ENCODE data around the gene METTL2B.
"Not testable (repeated sequence)": the region's sequence is repeated elsewhere in the genome, so short reads cannot be mapped to it uniquely, and the experiment has no call there.

The METTL2B gene, protein sequence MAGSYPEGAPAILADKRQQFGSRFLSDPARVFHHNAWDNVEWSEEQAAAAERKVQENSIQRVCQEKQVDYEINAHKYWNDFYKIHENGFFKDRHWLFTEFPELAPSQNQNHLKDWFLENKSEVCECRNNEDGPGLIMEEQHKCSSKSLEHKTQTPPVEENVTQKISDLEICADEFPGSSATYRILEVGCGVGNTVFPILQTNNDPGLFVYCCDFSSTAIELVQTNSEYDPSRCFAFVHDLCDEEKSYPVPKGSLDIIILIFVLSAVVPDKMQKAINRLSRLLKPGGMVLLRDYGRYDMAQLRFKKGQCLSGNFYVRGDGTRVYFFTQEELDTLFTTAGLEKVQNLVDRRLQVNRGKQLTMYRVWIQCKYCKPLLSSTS

DNA sequence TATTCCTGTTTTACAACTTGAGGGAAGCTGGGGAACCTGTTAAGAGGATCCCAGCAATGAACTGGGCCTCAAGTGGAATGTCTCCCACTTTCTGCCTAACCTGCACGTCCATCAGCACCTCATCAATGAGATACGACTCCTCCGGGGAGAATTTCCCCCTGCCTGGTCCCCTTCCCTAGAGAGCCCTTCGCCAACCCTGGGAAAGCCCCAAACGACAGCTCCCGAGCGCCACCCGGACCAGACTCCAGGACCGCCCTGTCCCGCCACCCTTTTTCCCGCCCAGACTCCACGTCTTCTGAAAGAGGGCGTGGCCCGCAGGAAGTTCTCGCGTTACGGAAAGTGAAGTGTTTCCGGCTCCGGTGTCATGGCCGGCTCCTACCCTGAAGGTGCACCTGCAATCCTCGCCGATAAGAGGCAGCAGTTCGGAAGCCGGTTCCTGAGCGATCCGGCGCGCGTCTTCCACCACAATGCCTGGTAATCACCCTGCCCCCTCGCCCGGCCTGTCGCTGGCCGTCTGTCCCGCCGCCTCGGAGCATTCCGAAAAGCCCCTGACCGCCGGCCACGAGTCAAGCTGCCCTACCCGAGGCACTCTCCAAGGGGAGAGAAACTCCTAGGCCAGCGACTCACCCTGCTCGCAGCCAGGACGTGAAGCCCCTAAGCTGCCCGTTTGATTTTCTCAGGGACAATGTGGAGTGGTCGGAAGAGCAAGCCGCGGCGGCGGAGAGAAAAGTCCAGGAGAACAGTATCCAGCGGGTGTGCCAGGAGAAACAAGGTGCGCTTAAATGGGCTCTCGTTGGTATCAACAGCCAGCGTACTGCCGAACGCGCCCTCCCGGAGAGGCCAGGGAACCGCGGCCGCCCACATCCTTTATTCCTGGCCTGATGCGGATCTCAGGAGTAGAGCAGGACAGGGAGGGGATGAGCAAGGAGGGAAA, at the start of gene METTL2B:
METTL2B (plus strand) TSS at position 347 of the 934 bp plus-strand sequence; CDS start at position 365, 18 bp downstream.
- not testable (repeated sequence) for H3K27me3 ChIP-seq (ENCODE audit: insufficient read depth, insufficient read length); H3K9me3 ChIP-seq (ENCODE audit: insufficient read depth, low read length); H3K4me1 ChIP-seq (ENCODE audit: insufficient read depth, insufficient read length)
- Histone ChIP-seq H3K4me3 (ENCODE audit: insufficient read length, low read depth) (peak within 1 kb of the TSS; percentile 55), H3K36me3 (ENCODE audit: insufficient read depth, insufficient read length, low read length) (peaks cover 11% of the 10 kb centered on the region), H3K9ac (ENCODE audit: insufficient read length, low read depth) (peak within 1 kb of the TSS; percentile 77)
- peak; percentile 72 for TF ChIP-seq YY1 (IDR thresholded peaks at IDR 0.05; ENCODE audit: insufficient read depth, insufficient read length)
- peak; percentile 94 for DNase-seq (ENCODE audit: low read depth, low spot score)

DNA sequence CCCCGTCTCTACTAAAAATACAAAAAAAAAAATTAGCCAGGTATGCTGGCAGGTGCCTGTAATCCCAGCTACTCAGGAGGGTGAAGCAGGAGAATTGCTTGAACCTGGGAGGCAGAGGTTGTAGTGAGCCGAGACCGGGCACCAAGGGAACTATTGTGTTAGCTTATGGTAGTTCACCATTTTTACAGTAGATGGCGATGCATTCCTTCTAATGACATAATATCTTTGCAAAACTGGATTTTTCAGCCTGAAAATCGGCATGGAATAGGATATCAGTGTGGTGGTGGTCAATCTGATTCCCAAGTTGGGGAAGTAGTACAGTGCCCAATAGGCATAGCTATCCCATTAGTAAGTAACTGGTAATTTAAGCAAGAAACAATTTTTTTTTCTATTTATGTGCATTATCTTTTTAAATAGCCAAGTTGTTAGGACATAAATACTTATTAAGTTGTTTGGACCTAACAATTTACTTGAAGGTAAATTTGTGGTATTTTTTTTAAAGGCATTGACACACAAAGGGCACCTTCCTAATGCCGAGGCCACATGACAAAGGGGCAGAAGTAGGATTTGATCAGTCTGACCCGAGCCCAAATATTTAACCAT, 49.2 kb upstream of the METTL2B start:
- no peaks in the 10 kb centered on the region for H3K36me3 ChIP-seq (ENCODE audit: insufficient read depth, insufficient read length, low read length)
- no peak for TF ChIP-seq YY1 (IDR thresholded peaks at IDR 0.05; ENCODE audit: insufficient read depth, insufficient read length)
- TF ChIP-seq SUZ12 (IDR thresholded peaks at IDR 0.05; ENCODE audit: extremely low read depth, insufficient read depth, insufficient read length), result no peak
- no peak for TF ChIP-seq ZNF274 (IDR thresholded peaks at IDR 0.05; ENCODE audit: low read depth, low read length)
- H3K27me3 ChIP-seq (ENCODE audit: insufficient read depth, insufficient read length), result peaks cover 5% of the 10 kb centered on the region
- H3K4me1 ChIP-seq (ENCODE audit: insufficient read depth, insufficient read length), result peaks cover 2% of the 10 kb centered on the region
- no peak overlapping the region for H3K4me3 ChIP-seq (ENCODE audit: insufficient read length, low read depth)
- no peak for DNase-seq (ENCODE audit: low read depth, low spot score)
- H3K9ac ChIP-seq (ENCODE audit: insufficient read length, low read depth), result no peak overlapping the region
- no peaks in the 10 kb centered on the region for H3K9me3 ChIP-seq (ENCODE audit: insufficient read depth, low read length)

DNA sequence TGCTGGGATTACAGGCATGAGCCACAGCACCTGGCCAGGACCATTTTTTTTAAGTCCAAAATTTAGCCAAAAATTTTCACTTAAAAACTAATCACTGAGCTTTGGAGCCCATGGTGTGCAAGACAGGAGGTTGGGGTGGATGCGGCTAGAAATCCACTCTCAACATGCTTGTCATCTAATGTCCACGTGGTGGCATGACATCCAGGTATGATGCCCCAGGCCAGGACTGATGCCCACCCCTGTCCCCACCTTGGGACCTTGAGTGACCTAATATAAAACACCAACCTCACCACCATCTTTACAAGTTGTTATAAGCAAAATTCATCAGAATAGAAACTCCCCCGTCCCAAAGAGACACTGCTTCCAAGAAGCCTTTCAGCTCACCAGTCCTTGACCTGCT, 46.3 kb upstream of the METTL2B start:
- no peaks in the 10 kb centered on the region for H3K9me3 ChIP-seq (ENCODE audit: insufficient read depth, low read length)
- no peak for DNase-seq (ENCODE audit: low read depth, low spot score)

DNA sequence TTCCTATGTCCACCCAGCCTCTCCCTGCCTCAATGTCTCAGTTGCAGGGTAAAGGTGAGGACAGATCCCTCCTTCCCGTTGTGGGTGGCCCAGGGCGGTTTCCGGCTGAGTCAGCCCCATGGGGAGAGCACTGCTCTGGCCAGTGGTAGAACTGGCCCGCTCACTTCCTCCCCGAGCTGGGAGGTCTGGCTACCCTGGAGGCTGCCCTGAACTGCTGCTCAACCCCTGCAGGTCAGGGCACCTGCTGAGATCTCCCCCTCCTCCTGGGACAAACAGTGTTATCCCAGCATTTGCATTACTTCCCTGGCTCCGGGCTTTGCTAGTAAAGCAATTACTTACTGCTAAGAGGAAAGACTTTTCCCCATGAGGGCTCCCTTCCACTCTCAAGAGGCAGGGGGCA, 45.3 kb upstream of the METTL2B start:
- Histone ChIP-seq H3K27me3 (ENCODE audit: insufficient read depth, insufficient read length) (peaks cover 5% of the 10 kb centered on the region), H3K4me3 (ENCODE audit: insufficient read length, low read depth) (no peak overlapping the region), H3K36me3 (ENCODE audit: insufficient read depth, insufficient read length, low read length) (no peaks in the 10 kb centered on the region), H3K4me1 (ENCODE audit: insufficient read depth, insufficient read length) (peaks cover 2% of the 10 kb centered on the region), H3K9me3 (ENCODE audit: insufficient read depth, low read length) (no peaks in the 10 kb centered on the region), H3K9ac (ENCODE audit: insufficient read length, low read depth) (no peak overlapping the region)
- no peak for TF ChIP-seq SUZ12 (IDR thresholded peaks at IDR 0.05; ENCODE audit: extremely low read depth, insufficient read depth, insufficient read length)
- no peak for TF ChIP-seq ZNF274 (IDR thresholded peaks at IDR 0.05; ENCODE audit: low read depth, low read length)
- no peak for TF ChIP-seq YY1 (IDR thresholded peaks at IDR 0.05; ENCODE audit: insufficient read depth, insufficient read length)
- no peak for DNase-seq (ENCODE audit: low read depth, low spot score)

More for the DNA sequence above, 46.3 kb upstream of the METTL2B start:
- H3K27me3 ChIP-seq (ENCODE audit: insufficient read depth, insufficient read length), result peaks cover 5% of the 10 kb centered on the region
- H3K4me1 ChIP-seq (ENCODE audit: insufficient read depth, insufficient read length), result peaks cover 2% of the 10 kb centered on the region
- H3K36me3 ChIP-seq (ENCODE audit: insufficient read depth, insufficient read length, low read length), result no peaks in the 10 kb centered on the region
- H3K9ac ChIP-seq (ENCODE audit: insufficient read length, low read depth), result no peak overlapping the region
- TF ChIP-seq YY1 (IDR thresholded peaks at IDR 0.05; ENCODE audit: insufficient read depth, insufficient read length) (no peak), ZNF274 (IDR thresholded peaks at IDR 0.05; ENCODE audit: low read depth, low read length) (no peak), SUZ12 (IDR thresholded peaks at IDR 0.05; ENCODE audit: extremely low read depth, insufficient read depth, insufficient read length) (no peak)
- H3K4me3 ChIP-seq (ENCODE audit: insufficient read length, low read depth), result no peak overlapping the region

DNA sequence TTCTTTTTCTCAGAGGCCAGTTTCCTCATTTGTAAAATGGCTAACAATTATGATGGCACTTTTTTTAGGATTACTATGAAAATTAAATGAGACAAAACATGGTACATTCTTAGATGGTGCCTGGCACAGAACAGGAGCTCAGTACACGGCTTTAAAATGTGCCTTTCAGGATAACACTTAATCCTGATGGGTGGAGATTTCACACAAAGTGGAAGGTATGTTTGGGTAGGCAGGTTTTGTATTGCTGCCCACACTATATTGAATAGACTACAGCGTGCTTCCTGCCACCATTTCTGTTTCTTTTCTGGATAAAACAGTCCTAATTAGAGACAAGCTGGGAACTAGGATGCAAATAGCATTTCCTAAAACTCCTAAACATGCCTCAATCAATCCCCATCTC, 44.8 kb upstream of the METTL2B start:
- TF ChIP-seq YY1 (IDR thresholded peaks at IDR 0.05; ENCODE audit: insufficient read depth, insufficient read length) (no peak), ZNF274 (IDR thresholded peaks at IDR 0.05; ENCODE audit: low read depth, low read length) (no peak), SUZ12 (IDR thresholded peaks at IDR 0.05; ENCODE audit: extremely low read depth, insufficient read depth, insufficient read length) (no peak)

DNA sequence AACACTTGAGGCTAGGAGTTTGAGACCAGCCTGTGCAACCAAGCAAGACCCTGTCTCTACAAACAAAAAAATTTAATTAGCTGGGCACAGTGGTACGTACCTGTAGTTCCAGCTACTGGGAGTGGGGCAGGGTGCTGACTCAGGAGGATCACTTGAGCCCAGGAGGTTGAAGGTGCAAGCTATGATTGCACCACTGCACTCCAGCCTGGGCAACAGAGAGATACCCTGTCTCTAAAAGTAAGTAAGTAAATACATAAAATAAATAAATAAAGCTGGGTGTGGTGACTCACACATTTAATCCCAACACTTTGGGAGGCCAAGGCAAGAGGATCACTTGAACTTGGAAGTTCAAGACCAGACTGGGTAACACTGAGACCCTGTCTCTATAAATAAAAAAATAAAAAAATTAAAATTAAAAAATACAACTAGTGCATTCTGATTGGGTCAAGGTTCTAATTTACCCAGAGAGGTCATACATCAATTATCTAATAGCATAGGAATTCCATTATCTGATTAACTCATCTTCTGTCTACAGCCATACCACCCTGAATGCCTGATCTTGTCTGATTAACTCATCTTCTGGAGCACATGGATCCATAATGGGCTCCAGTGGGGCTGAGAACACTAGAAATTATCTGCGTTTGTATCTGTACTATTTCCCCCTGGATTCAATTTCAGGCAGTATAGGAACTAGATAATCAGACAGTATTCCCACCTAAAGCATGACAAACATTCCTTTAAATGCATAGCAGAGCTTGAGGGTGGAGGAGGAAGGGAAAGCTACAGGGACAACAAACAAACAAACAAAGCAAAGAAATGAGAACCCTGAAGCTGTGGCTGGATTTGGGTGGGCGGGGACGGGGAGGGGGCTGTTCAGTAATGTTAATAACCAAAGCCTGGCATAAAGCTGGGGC, 41.9 kb upstream of the METTL2B start:
- no peak for DNase-seq (ENCODE audit: low read depth, low spot score)
- H3K4me1 ChIP-seq (ENCODE audit: insufficient read depth, insufficient read length), result peaks cover 2% of the 10 kb centered on the region
- H3K4me3 ChIP-seq (ENCODE audit: insufficient read length, low read depth), result no peak overlapping the region
- peaks cover 1% of the 10 kb centered on the region for H3K27me3 ChIP-seq (ENCODE audit: insufficient read depth, insufficient read length)
- H3K9ac ChIP-seq (ENCODE audit: insufficient read length, low read depth), result no peak overlapping the region
- H3K36me3 ChIP-seq (ENCODE audit: insufficient read depth, insufficient read length, low read length), result no peaks in the 10 kb centered on the region
- TF ChIP-seq YY1 (IDR thresholded peaks at IDR 0.05; ENCODE audit: insufficient read depth, insufficient read length) (no peak), ZNF274 (IDR thresholded peaks at IDR 0.05; ENCODE audit: low read depth, low read length) (no peak), SUZ12 (IDR thresholded peaks at IDR 0.05; ENCODE audit: extremely low read depth, insufficient read depth, insufficient read length) (no peak)
- H3K9me3 ChIP-seq (ENCODE audit: insufficient read depth, low read length), result no peaks in the 10 kb centered on the region

More for the DNA sequence above, 44.8 kb upstream of the METTL2B start:
- H3K4me1 ChIP-seq (ENCODE audit: insufficient read depth, insufficient read length), result peaks cover 2% of the 10 kb centered on the region
- H3K4me3 ChIP-seq (ENCODE audit: insufficient read length, low read depth), result no peak overlapping the region
- H3K9me3 ChIP-seq (ENCODE audit: insufficient read depth, low read length), result no peaks in the 10 kb centered on the region
- H3K36me3 ChIP-seq (ENCODE audit: insufficient read depth, insufficient read length, low read length), result no peaks in the 10 kb centered on the region
- peaks cover 5% of the 10 kb centered on the region for H3K27me3 ChIP-seq (ENCODE audit: insufficient read depth, insufficient read length)
- DNase-seq (ENCODE audit: low read depth, low spot score), result no peak
- H3K9ac ChIP-seq (ENCODE audit: insufficient read length, low read depth), result no peak overlapping the region
